GM23338 (cell line): ENCODE measurements around the gene FSIP1. TPM values are rescaled to one million over a fixed set of nuclear protein-coding genes. Genes with fewer than 3 reads are reported as not detected.

Experiments
- ATAC-seq: fragments of 200-7000 bp; cut with Tn5 transposase; 3 replicates; pipeline ENCODE4 v1.9.1; 2020
- DNase-seq: peaks from one replicate; pipeline ENCODE4 v3.0.0-alpha.2; 2015; ENCODE audit warnings: low spot score
- H2AFZ ChIP-seq: fragments of 200-600 bp; sonication (generic); 2 replicates; pipeline ENCODE4 v1.8.0; 2016; ENCODE audit warnings: antibody characterized with exemption, mild to moderate bottlenecking, moderate library complexity
- H3F3A ChIP-seq: fragments of 200-600 bp; sonication (generic); replicated peaks from 2 replicates; pipeline ENCODE4 v1.8.0; 2017; ENCODE audit warnings: antibody characterized with exemption, mixed run types, low read depth
- H3K27ac ChIP-seq: fragments of 200-600 bp; sonication (generic); 2 replicates; pipeline ENCODE4 v1.6.1; 2016; ENCODE audit warnings: low read depth
- H3K27me3 ChIP-seq: fragments of 200-600 bp; sonication (generic); 2 replicates; pipeline ENCODE4 v1.8.0; 2016; ENCODE audit warnings: mild to moderate bottlenecking, mixed run types, moderate library complexity; ENCODE audit not compliant: insufficient read depth
- H3K36me3 ChIP-seq: fragments of 200-600 bp; sonication (generic); 2 replicates; pipeline ENCODE4 v1.8.0; 2016; ENCODE audit warnings: mild to moderate bottlenecking; ENCODE audit not compliant: insufficient read depth
- H3K4me1 ChIP-seq: fragments of 200-600 bp; sonication (generic); 2 replicates; pipeline ENCODE4 v1.8.0; 2016; ENCODE audit warnings: mild to moderate bottlenecking, moderate library complexity; ENCODE audit not compliant: insufficient read depth
- H3K4me2 ChIP-seq: fragments of 200-600 bp; sonication (generic); 2 replicates; pipeline ENCODE4 v1.7.1; 2017; ENCODE audit warnings: mixed run types
- H3K4me3 ChIP-seq: fragments of 200-600 bp; sonication (generic); 2 replicates; pipeline ENCODE4 v1.6.1; 2016; ENCODE audit warnings: mixed run types
- H3K79me2 ChIP-seq: fragments of 200-600 bp; sonication (generic); replicated peaks from 2 replicates; pipeline ENCODE4 v1.8.0; 2017; ENCODE audit warnings: mild to moderate bottlenecking; ENCODE audit not compliant: insufficient read depth
- H3K9me2 ChIP-seq: fragments of 200-600 bp; sonication (generic); 2 replicates; pipeline ENCODE4 v1.8.0; 2017; ENCODE audit not compliant: insufficient read depth
- H4K20me1 ChIP-seq: fragments of 200-600 bp; sonication (generic); replicated peaks from 2 replicates; pipeline ENCODE4 v1.8.0; 2017; ENCODE audit warnings: mild to moderate bottlenecking; ENCODE audit not compliant: insufficient read depth
- H3K27ac Mint-ChIP-seq: 2 replicates; pipeline ENCODE4 v1.8.0; 2020; ENCODE audit warnings: inconsistent platforms, mild to moderate bottlenecking, moderate library complexity, mixed read lengths
- H3K27me3 Mint-ChIP-seq: 3 replicates; pipeline ENCODE4 v1.8.0; 2022; ENCODE audit warnings: low read depth, mild to moderate bottlenecking, moderate library complexity, mixed read lengths, inconsistent platforms; ENCODE audit not compliant: insufficient read depth, poor library complexity
- H3K36me3 Mint-ChIP-seq: 3 replicates; pipeline ENCODE4 v1.8.0; 2021; ENCODE audit warnings: low read depth, mild to moderate bottlenecking, inconsistent platforms, moderate library complexity, mixed read lengths
- H3K4me1 Mint-ChIP-seq: 3 replicates; pipeline ENCODE4 v1.8.0; 2020; ENCODE audit warnings: mild to moderate bottlenecking, inconsistent platforms, mixed read lengths
- H3K4me3 Mint-ChIP-seq: 3 replicates; pipeline ENCODE4 v1.8.0; 2021; ENCODE audit warnings: moderate library complexity, mild to moderate bottlenecking, inconsistent platforms, mixed read lengths
- H3K9me3 Mint-ChIP-seq: 3 replicates; pipeline ENCODE4 v1.8.0; 2020; ENCODE audit warnings: moderate library complexity, mild to moderate bottlenecking, inconsistent platforms, mixed read lengths
- EZH2 ChIP-seq: fragments of 200-600 bp; sonication (generic); IDR thresholded peaks from one replicate; pipeline ENCODE4 v1.8.0; 2017; ENCODE audit warnings: antibody characterized with exemption, mild to moderate bottlenecking, low read depth; ENCODE audit not compliant: unreplicated experiment
- EZH2phosphoT487 ChIP-seq: fragments of 200-600 bp; sonication (generic); IDR thresholded peaks from one replicate; pipeline ENCODE4 v1.8.1; 2018; ENCODE audit warnings: antibody characterized with exemption; ENCODE audit not compliant: unreplicated experiment
- JUNB ChIP-seq: IDR thresholded peaks from one replicate; pipeline ENCODE4 v1.6.1; 2016; ENCODE audit warnings: antibody characterized with exemption; ENCODE audit not compliant: unreplicated experiment
- POLR2AphosphoS5 ChIP-seq: IDR thresholded peaks from 2 replicates; pipeline ENCODE4 v1.6.1; 2016; ENCODE audit warnings: antibody characterized with exemption, low read depth
- STAT1 ChIP-seq: IDR thresholded peaks from one replicate; pipeline ENCODE4 v1.6.1; 2016; ENCODE audit warnings: antibody characterized with exemption; ENCODE audit not compliant: unreplicated experiment
- ZNF331 ChIP-seq: fragments of 250-450 bp; sonication (Bioruptor Pico); IDR thresholded peaks from 2 replicates; pipeline ENCODE4 v1.5.0; 2020; ENCODE audit warnings: low read depth, mild to moderate bottlenecking, moderate library complexity
- polyA plus RNA-seq: library from polyadenylated mRNA; unstranded; fragments of >200 nt; fragmentation: Nextera tagmentation; extraction: Ambion mirVana; gene quantifications from 2 replicates; pipeline ENCODE4 v1.2.1, GENCODE V29; 2016
- total RNA-seq: library from RNA; depleted of rRNA; stranded (reverse); fragments of >200 nt; shearing (Covaris generic); gene quantifications from 2 replicates; pipeline ENCODE4 v1.2.3, GENCODE V29; 2014
- TF ChIP-seq, protein P1 (sequence below): IDR thresholded peaks from 2 replicates; pipeline ENCODE4 v1.6.1; 2016; ENCODE audit warnings: antibody characterized with exemption
- TF ChIP-seq, protein P2 (sequence below): IDR thresholded peaks from one replicate; pipeline ENCODE4 v1.6.1; 2018; ENCODE audit warnings: antibody characterized with exemption; ENCODE audit not compliant: unreplicated experiment
- TF ChIP-seq, protein P3 (sequence below): fragments of 250-450 bp; sonication (Bioruptor Pico); IDR thresholded peaks from 2 replicates; pipeline ENCODE4 v1.5.0; 2020; ENCODE audit warnings: mild to moderate bottlenecking, moderate library complexity
- TF ChIP-seq, protein P4 (sequence below), 2 experiments: fragments of 200-600 bp in 1 of 2; sonication (generic) in 1 of 2; conservative IDR thresholded peaks; 2 replicates each; pipeline versions ENCODE4 v1.5.1 to v1.6.1; 2016 to 2017; ENCODE audit warnings: antibody characterized with exemption in 2 of 2, low read depth in 2 of 2, mild to moderate bottlenecking in 2 of 2, moderate library complexity in 1 of 2

Gene FSIP1
- total and polyA plus RNA-seq, 2 experiments from 2014 or later = 0.92 to 2.1 TPM

DNA sequence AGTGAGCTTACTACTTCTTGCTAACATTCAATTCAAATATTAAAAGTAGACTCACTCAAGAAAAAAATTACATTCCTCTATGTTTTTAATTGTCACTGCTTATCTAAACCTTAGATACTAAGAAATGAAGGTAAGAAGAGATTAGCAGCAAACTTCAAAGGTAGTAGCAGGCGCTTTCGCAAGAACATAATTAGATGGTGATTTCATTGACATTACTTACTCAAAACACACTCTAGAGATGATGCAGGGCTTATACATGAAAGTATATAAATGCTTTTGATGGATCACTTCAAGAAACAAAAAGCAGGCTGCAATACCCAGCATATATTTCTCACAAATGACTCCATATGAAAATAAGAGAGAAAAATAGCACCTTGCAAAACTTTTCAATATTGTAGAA lies 86.8 kb downstream of the FSIP1 start:
- H3F3A ChIP-seq = no peaks in the 10 kb centered on the region
- no peaks in the 10 kb centered on the region for H3K79me2 ChIP-seq
- H3K4me3 ChIP-seq = no peak overlapping the region
- H3K27me3 ChIP-seq = no peaks in the 10 kb centered on the region
- Mint-ChIP-seq H3K4me3 (no peak overlapping the region), H3K9me3 (no peaks in the 10 kb centered on the region), H3K27me3 (no peaks in the 10 kb centered on the region), H3K36me3 (no peaks in the 10 kb centered on the region), H3K4me1 (peaks cover 41% of the 10 kb centered on the region), H3K27ac (no peak overlapping the region)
- peaks cover 13% of the 10 kb centered on the region for H3K4me1 ChIP-seq
- TF ChIP-seq ZNF331 (CRISPR knock-in tag) (no peak), STAT1 (no peak), JUNB (no peak), EZH2 (no peak), EZH2phosphoT487 (no peak), POLR2AphosphoS5 (no peak)
- TF ChIP-seq, protein P1, sequence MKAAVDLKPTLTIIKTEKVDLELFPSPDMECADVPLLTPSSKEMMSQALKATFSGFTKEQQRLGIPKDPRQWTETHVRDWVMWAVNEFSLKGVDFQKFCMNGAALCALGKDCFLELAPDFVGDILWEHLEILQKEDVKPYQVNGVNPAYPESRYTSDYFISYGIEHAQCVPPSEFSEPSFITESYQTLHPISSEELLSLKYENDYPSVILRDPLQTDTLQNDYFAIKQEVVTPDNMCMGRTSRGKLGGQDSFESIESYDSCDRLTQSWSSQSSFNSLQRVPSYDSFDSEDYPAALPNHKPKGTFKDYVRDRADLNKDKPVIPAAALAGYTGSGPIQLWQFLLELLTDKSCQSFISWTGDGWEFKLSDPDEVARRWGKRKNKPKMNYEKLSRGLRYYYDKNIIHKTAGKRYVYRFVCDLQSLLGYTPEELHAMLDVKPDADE = no peak
- TF ChIP-seq, protein P2, sequence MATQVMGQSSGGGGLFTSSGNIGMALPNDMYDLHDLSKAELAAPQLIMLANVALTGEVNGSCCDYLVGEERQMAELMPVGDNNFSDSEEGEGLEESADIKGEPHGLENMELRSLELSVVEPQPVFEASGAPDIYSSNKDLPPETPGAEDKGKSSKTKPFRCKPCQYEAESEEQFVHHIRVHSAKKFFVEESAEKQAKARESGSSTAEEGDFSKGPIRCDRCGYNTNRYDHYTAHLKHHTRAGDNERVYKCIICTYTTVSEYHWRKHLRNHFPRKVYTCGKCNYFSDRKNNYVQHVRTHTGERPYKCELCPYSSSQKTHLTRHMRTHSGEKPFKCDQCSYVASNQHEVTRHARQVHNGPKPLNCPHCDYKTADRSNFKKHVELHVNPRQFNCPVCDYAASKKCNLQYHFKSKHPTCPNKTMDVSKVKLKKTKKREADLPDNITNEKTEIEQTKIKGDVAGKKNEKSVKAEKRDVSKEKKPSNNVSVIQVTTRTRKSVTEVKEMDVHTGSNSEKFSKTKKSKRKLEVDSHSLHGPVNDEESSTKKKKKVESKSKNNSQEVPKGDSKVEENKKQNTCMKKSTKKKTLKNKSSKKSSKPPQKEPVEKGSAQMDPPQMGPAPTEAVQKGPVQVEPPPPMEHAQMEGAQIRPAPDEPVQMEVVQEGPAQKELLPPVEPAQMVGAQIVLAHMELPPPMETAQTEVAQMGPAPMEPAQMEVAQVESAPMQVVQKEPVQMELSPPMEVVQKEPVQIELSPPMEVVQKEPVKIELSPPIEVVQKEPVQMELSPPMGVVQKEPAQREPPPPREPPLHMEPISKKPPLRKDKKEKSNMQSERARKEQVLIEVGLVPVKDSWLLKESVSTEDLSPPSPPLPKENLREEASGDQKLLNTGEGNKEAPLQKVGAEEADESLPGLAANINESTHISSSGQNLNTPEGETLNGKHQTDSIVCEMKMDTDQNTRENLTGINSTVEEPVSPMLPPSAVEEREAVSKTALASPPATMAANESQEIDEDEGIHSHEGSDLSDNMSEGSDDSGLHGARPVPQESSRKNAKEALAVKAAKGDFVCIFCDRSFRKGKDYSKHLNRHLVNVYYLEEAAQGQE = no peak
- TF ChIP-seq, protein P3, sequence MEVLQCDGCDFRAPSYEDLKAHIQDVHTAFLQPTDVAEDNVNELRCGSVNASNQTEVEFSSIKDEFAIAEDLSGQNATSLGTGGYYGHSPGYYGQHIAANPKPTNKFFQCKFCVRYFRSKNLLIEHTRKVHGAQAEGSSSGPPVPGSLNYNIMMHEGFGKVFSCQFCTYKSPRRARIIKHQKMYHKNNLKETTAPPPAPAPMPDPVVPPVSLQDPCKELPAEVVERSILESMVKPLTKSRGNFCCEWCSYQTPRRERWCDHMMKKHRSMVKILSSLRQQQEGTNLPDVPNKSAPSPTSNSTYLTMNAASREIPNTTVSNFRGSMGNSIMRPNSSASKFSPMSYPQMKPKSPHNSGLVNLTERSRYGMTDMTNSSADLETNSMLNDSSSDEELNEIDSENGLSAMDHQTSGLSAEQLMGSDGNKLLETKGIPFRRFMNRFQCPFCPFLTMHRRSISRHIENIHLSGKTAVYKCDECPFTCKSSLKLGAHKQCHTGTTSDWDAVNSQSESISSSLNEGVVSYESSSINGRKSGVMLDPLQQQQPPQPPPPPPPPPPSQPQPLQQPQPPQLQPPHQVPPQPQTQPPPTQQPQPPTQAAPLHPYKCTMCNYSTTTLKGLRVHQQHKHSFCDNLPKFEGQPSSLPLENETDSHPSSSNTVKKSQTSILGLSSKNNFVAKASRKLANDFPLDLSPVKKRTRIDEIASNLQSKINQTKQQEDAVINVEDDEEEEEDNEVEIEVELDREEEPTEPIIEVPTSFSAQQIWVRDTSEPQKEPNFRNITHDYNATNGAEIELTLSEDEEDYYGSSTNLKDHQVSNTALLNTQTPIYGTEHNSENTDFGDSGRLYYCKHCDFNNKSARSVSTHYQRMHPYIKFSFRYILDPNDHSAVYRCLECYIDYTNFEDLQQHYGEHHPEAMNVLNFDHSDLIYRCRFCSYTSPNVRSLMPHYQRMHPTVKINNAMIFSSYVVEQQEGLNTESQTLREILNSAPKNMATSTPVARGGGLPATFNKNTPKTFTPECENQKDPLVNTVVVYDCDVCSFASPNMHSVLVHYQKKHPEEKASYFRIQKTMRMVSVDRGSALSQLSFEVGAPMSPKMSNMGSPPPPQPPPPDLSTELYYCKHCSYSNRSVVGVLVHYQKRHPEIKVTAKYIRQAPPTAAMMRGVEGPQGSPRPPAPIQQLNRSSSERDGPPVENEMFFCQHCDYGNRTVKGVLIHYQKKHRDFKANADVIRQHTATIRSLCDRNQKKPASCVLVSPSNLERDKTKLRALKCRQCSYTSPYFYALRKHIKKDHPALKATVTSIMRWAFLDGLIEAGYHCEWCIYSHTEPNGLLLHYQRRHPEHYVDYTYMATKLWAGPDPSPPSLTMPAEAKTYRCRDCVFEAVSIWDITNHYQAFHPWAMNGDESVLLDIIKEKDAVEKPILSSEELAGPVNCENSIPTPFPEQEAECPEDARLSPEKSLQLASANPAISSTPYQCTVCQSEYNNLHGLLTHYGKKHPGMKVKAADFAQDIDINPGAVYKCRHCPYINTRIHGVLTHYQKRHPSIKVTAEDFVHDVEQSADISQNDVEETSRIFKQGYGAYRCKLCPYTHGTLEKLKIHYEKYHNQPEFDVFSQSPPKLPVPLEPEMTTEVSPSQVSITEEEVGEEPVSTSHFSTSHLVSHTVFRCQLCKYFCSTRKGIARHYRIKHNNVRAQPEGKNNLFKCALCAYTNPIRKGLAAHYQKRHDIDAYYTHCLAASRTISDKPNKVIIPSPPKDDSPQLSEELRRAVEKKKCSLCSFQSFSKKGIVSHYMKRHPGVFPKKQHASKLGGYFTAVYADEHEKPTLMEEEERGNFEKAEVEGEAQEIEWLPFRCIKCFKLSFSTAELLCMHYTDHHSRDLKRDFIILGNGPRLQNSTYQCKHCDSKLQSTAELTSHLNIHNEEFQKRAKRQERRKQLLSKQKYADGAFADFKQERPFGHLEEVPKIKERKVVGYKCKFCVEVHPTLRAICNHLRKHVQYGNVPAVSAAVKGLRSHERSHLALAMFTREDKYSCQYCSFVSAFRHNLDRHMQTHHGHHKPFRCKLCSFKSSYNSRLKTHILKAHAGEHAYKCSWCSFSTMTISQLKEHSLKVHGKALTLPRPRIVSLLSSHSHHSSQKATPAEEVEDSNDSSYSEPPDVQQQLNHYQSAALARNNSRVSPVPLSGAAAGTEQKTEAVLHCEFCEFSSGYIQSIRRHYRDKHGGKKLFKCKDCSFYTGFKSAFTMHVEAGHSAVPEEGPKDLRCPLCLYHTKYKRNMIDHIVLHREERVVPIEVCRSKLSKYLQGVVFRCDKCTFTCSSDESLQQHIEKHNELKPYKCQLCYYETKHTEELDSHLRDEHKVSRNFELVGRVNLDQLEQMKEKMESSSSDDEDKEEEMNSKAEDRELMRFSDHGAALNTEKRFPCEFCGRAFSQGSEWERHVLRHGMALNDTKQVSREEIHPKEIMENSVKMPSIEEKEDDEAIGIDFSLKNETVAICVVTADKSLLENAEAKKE (CRISPR knock-in tag) = no peak
- TF ChIP-seq, protein P4, sequence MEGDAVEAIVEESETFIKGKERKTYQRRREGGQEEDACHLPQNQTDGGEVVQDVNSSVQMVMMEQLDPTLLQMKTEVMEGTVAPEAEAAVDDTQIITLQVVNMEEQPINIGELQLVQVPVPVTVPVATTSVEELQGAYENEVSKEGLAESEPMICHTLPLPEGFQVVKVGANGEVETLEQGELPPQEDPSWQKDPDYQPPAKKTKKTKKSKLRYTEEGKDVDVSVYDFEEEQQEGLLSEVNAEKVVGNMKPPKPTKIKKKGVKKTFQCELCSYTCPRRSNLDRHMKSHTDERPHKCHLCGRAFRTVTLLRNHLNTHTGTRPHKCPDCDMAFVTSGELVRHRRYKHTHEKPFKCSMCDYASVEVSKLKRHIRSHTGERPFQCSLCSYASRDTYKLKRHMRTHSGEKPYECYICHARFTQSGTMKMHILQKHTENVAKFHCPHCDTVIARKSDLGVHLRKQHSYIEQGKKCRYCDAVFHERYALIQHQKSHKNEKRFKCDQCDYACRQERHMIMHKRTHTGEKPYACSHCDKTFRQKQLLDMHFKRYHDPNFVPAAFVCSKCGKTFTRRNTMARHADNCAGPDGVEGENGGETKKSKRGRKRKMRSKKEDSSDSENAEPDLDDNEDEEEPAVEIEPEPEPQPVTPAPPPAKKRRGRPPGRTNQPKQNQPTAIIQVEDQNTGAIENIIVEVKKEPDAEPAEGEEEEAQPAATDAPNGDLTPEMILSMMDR (conservative IDR thresholded peaks at IDR 0.05; ENCODE audit: low read depth in 2 of 2) = no peak
- no peak overlapping the region for H2AFZ ChIP-seq
- DNase-seq = no peak
- no peaks in the 10 kb centered on the region for H3K9me2 ChIP-seq
- no peak overlapping the region for H3K27ac ChIP-seq
- no peak for ATAC-seq
- H3K4me2 ChIP-seq = no peak overlapping the region
- no peaks in the 10 kb centered on the region for H4K20me1 ChIP-seq
- no peaks in the 10 kb centered on the region for H3K36me3 ChIP-seq
